ENCODE results near the gene BCL2. TPM values are rescaled to one million over a fixed set of nuclear protein-coding genes. Genes with fewer than 3 reads are reported as not detected.

Gene BCL2
- total RNA-seq, 1 experiment from 2014 or later = 2.5 TPM

- TF ChIP-seq MAX (IDR thresholded peaks at IDR 0.05) (no peak), REST (IDR thresholded peaks at IDR 0.05; ENCODE audit: low read depth) (no peak), ELF1 (IDR thresholded peaks at IDR 0.05; ENCODE audit: borderline replicate concordance, low read depth) (no peak), EZH2 (IDR thresholded peaks at IDR 0.05) (no peak)
- Histone ChIP-seq H3K9ac (ENCODE audit: low read length) (no peak overlapping the region), H3K79me2 (ENCODE audit: insufficient read depth, low read length) (no peaks in the 10 kb centered on the region), H3K4me3 (replicated peaks in 1 of 2; ENCODE audit: low read depth in 1 of 2, low read length in 2 of 2) (no peak overlapping the region), H3K36me3 (ENCODE audit: control insufficient read depth in 1 of 2, insufficient read depth in 2 of 2, low read length in 2 of 2) (no peaks in the 10 kb centered on the region), H3K4me1 (ENCODE audit: control insufficient read depth in 1 of 2, insufficient read depth in 2 of 2, low read length in 2 of 2) (no peaks in the 10 kb centered on the region), H3K9me3 (ENCODE audit: control insufficient read depth in 1 of 2, insufficient read depth in 1 of 2, low read depth in 1 of 2, low read length in 2 of 2) (no peaks in the 10 kb centered on the region), H3K27me3 (ENCODE audit: insufficient read depth, low read length) (no peaks in the 10 kb centered on the region), H2AFZ (ENCODE audit: low read depth, low read length, poor library complexity, severe bottlenecking) (no peak overlapping the region), H3K4me2 (ENCODE audit: low read length) (no peak overlapping the region), H3K9me2 (ENCODE audit: insufficient read depth) (no peaks in the 10 kb centered on the region), H4K20me1 (ENCODE audit: insufficient read depth) (no peaks in the 10 kb centered on the region), H3K27ac (ENCODE audit: low read depth, low read length) (no peak overlapping the region)
- BruUV-seq (replicated peaks) = no TSS peak
- RAD21 ChIA-PET (ENCODE audit: low non-redundant PET in 1 of 2, low total read pairs in 2 of 2, uncharacterized antibody in 2 of 2, unreplicated experiment in 2 of 2) = no interaction called here
- intact Hi-C loops (cut with micrococcal nuclease) = loop anchor here (2.0 to 10.0 kb wide), 2 partner anchors 25 to 445 kb away; no protein-coding TSS in a partner anchor
- DNase-seq (ENCODE audit: low read depth, low spot score) = no peak
- CTCF ChIA-PET = no interaction called here
- no peak for ATAC-seq
- POLR2A ChIA-PET = no interaction called here
Observed at GRCh38 chr18:63130176-63130575, 189.4 kb downstream of the BCL2 start.

GRCh38 chr18:63128237-63128974 lies 191.2 kb downstream of the BCL2 start:
- ChIA-PET CTCF (interaction anchor here (0.7 kb wide), 1 partner anchor 196 kb away, joined by 3 read pairs; no protein-coding TSS in a partner anchor), POLR2A (no interaction called here), RAD21 (ENCODE audit: low non-redundant PET in 1 of 2, low total read pairs in 2 of 2, uncharacterized antibody in 2 of 2, unreplicated experiment in 2 of 2) (no interaction called here)
- ATAC-seq (no peak), DNase-seq (ENCODE audit: low read depth, low spot score) (no peak)
- no peaks in the 10 kb centered on the region for H3K9me3 ChIP-seq (ENCODE audit: control insufficient read depth in 1 of 2, insufficient read depth in 1 of 2, low read depth in 1 of 2, low read length in 2 of 2)
- no peak overlapping the region for H3K4me2 ChIP-seq (ENCODE audit: low read length)
- TF ChIP-seq CBX3 (IDR thresholded peaks at IDR 0.05; ENCODE audit: low read depth) (no peak), POLR2A (IDR thresholded peaks at IDR 0.05; ENCODE audit: borderline replicate concordance, extremely low read depth, insufficient read depth, insufficient read length) (no peak), EZH2phosphoT487 (IDR thresholded peaks at IDR 0.05; ENCODE audit: borderline replicate concordance) (no peak), MAX (IDR thresholded peaks at IDR 0.05) (no peak), JUND (IDR thresholded peaks at IDR 0.05) (no peak), POLR2AphosphoS5 (IDR thresholded peaks at IDR 0.05; ENCODE audit: low read depth, low read length) (no peak), ZBTB33 (IDR thresholded peaks at IDR 0.05; ENCODE audit: extremely low read depth, insufficient replicate concordance, low read length) (no peak), SIN3A (IDR thresholded peaks at IDR 0.05; ENCODE audit: low read depth) (no peak), ELF1 (IDR thresholded peaks at IDR 0.05; ENCODE audit: borderline replicate concordance, low read depth) (no peak), EGR1 (IDR thresholded peaks at IDR 0.05; ENCODE audit: low read depth) (no peak)
- H3K27ac ChIP-seq (ENCODE audit: low read depth, low read length) = no peak overlapping the region
- no peak overlapping the region for H3K9ac ChIP-seq (ENCODE audit: low read length)
- no peaks in the 10 kb centered on the region for H3K9me2 ChIP-seq (ENCODE audit: insufficient read depth)
- H3K27me3 ChIP-seq (ENCODE audit: insufficient read depth, low read length) = no peaks in the 10 kb centered on the region
- H4K20me1 ChIP-seq (ENCODE audit: insufficient read depth) = no peaks in the 10 kb centered on the region
- no TSS peak for BruUV-seq (replicated peaks)
- no peaks in the 10 kb centered on the region for H3K36me3 ChIP-seq (ENCODE audit: control insufficient read depth in 1 of 2, insufficient read depth in 2 of 2, low read length in 2 of 2)
- no peaks in the 10 kb centered on the region for H3K4me1 ChIP-seq (ENCODE audit: control insufficient read depth in 1 of 2, insufficient read depth in 2 of 2, low read length in 2 of 2)
- H2AFZ ChIP-seq (ENCODE audit: low read depth, low read length, poor library complexity, severe bottlenecking) = no peak overlapping the region
- H3K79me2 ChIP-seq (ENCODE audit: insufficient read depth, low read length) = no peaks in the 10 kb centered on the region
- intact Hi-C loops (cut with micrococcal nuclease) = no loop called here
- H3K4me3 ChIP-seq (replicated peaks in 1 of 2; ENCODE audit: low read depth in 1 of 2, low read length in 2 of 2) = no peak overlapping the region
